DMS114 treated with DMSO at 0.1 percent for 48 hours (cell line): Measurements from ENCODE around the gene PARVB.
"Not testable (repeated sequence)": the region's sequence is repeated elsewhere in the genome, so short reads cannot be mapped to it uniquely, and the experiment has no call there.

Experiments used
- DNase-seq: peaks from one replicate; lab custom pipeline; 2025; ENCODE audit not compliant: unreplicated experiment; lab: John Stamatoyannopoulos, UW

The PARVB gene

DNA sequence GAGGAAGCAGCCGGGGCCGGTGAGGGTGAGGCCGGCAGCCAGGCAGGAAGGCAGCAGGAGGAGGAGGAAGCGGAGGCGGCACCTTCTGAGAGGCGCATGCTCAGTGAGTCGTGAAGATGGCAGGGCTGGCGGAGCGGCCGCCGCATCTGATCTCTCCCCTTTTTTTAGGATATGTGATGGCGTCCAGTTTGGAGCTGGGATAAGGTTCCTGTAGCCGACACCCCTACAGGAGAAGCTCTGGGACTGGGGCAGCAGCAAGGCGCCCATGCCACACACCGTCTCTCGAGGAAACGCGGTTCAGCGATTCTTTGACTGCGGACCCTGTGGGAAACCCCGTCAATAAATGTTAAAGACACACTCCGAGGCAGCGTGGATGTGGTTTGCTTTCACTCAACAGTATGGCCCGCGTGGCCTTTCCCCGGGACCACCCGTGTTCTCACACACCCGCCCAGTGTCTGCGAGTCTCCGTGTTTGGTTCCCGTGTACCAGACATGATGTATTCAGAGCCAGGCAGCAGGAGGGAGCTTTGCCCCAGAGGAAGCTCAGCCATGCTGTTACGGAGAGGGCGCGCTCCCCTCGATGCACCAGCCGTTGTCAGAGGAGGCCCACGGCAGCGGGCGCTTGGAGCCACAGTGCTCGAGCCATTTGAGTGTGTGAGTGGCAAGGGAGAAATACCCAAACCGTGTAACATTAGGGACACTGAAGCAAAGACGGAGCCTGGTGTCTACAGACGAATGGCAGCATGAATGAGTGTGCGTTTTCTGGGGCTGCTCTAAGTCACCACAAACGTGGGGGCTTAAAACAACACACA is 27.7 kb upstream of the PARVB start:
- no peak for DNase-seq

DNA sequence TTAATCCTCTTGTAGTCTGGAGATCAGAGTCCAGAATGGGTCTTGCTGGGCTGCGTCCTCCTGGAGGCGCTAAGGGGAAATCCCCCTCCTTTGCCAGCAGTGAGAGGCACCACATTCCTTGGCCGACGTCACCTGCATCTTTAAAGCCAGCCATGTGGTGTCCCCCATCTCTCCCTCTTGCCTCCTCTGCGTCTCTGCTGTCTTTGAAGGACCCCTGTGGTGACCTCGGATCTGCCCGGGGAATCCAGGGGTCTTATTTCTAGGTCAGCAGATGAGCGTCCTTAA is 27.2 kb upstream of the PARVB start:
- DNase-seq, result no peak

DNA sequence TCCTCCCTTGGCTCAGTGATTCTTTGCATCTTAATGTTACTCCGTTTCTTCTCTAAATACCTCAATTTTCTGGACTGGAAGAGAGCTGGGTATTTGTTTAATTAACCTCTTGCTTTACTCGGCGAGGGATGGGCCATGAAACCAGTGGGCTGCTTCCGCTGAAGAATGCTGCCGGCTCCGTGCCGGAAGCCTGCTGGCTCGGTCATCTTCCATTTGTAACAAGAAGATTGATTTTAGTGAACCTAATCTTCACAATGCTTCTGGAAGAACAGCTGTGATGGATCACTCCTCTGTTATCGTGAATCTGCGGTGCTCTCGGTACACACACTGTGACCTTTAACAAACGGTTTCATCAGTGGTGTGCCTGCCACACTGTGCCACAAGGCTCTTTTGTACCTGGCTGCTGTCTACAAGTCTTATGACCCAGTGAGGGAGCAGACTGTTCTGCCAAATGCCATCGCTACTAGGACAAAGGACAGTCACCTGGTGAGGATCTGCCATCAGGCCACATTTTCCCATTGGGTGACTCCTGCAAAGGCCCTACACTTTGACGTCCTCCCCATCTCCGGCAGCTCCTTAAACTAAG is 25.3 kb upstream of the PARVB start:
- no peak for DNase-seq

DNA sequence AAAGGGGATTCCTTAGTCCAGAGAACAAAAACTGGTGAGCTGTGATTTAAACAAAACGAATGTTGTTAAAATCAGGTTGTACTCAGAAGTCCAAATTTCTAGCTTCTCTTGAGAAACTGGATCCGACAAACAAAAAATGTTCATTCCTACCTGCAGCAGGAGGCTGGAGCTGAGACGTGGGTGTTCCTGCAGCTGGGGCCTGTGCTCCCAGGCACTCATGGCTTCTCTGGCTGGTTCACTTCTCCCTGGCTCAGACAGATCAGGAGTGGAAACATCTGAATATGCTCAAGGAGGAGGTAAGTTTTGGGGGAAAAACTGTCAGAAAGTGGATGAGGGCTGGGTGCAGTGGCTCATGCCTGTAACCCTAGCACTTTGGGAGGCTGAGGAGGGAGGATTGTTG is 24.7 kb upstream of the PARVB start:
- DNase-seq, result no peak

DNA sequence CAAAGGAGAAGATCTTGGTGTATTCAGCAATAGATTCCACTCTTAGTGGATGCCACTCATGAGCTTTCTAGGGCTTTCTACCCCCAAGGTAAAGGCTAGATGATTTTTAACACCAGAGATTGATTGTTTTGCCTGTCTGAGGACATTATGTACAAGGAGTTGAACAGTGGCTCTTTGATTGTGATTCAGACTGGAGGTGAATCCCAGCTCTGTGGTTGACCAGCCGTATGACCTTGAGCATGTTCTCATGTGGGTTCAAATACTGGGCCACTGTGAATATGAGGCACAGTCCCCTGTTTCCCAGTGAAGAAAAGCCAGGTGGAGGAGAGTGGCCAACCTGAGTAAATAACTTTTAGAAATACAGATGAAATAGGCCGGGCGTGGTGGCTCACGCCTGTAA is 24.0 kb upstream of the PARVB start:
- DNase-seq, result no peak

DNA sequence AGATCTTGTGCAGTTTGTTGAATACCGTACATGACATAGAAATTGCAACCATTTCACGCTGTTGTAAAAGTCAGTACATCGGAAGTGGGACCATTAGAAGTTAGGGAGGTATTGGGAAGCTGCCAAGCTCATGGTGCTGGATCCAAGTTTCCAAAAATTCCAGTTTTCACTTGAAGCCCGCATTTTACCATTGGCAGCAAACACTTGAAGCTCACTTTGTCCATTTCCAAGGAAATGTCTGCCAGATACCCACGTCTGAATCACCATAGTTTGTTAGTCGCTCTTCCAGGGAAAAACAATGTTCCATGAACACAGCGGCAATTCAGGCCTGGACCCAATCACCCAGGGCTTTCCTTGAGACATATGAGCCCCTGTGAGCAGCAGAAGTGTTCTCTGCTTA is 22.6 kb upstream of the PARVB start:
- no peak for DNase-seq

DNA sequence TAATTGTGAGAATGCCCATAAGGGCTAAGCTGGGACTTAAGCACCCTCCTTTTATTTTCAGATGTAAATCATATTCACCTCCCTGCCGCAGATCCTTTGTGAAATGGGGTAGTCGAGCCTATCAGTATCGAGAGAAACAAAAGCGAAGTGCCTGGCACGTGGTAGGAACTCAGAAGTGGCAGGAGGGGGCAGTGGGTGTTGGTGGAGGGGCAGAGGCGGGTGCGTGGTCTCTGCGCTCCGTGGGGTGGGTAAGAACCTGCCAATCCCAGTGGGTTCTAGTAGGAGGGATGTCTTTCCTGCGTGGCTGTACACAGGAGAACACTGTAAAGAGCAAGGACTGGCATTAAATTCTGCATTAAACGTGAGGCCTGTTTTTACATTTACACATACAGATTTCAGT is 21.8 kb upstream of the PARVB start:
- DNase-seq, result no peak

DNA sequence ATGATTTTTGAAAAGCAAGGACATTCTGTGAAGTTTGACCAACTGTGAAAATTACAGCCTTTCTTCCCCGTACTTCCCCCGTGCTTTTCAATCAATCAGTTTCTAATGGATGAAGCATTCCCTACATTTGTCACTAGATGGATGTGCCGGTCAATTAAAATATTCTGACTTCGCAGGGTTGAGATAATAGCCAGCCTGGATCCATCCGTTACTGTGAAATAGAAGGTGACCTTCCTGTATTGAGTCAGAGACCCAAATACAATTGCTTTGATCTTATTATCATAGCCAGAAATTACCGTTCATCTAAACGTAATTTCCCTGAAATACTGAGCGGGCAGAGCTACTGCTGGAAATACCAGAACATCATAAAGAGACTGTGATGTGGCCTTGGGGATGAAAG is 21.1 kb upstream of the PARVB start:
- no peak for DNase-seq

DNA sequence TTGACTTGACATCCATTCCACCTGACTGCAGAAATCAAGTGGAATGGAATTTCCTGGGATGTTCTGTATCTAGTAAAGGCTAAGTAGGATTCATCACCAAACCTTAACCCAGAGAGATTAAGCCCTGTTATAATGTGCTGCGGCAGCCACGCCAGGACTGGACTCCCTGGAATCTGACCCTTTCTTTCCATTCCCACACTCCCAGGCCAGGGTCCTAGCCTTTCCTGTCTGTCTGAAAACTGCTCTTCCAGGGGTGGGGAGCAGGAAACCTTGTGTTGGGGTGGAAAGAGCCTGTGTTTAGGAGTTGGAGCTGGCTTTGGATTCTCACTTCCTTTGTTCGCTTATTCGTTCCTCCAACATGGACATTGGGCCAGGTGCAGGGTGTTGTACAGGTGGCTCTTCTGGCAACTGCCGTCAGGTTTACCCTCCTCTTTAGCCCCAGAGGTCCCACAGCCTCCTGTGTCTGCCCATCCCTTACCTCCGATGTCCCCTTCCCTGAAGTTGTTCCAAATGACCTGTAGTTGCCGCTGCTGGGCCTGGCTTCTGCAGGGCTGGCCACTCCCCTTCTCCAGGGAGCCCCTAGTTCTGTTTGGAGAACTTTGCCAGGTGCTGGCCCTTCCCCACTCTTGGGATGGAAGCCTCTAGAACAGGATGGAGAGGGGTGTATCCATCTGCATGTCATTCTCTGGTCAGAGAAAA is 20.5 kb upstream of the PARVB start:
- no peak for DNase-seq

DNA sequence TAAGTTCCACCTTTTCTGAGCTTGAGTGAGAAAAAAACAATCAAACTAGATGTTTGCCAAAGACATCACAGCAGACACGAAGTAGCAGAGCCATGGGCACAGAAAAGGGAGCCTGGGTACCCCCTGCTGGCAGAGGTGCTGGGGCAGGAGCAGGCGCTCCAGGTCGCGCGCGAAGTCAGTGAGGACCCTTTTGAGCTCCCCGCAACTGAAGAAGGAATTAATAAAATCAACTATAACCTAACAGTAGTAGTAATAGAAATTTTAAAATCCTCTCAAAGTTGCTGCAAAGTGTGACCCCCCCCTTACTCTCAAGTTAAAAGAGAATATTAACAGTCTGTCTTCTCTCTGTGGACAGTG is 20.0 kb upstream of the PARVB start:
- no peak for DNase-seq

DNA sequence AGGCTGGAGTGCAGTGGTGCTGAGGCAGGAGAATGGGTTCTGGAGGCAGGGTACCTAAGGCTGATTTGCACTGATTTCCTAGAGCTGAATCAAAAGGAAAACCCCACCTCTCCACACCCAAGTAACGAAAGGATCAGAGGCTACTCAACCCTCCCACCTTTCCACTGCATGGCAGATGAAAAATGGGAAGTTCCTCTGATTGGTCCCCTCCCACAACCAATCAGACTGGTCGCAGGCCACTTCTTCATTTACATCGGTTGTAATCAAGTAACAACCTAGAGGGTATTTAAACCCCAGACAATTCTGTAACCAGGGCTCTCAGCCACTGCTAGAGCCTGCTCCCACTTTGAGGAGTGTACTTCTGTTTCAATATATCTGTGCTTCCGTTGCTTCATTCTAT is 18.6 kb upstream of the PARVB start:
- DNase-seq, result no peak

DNA sequence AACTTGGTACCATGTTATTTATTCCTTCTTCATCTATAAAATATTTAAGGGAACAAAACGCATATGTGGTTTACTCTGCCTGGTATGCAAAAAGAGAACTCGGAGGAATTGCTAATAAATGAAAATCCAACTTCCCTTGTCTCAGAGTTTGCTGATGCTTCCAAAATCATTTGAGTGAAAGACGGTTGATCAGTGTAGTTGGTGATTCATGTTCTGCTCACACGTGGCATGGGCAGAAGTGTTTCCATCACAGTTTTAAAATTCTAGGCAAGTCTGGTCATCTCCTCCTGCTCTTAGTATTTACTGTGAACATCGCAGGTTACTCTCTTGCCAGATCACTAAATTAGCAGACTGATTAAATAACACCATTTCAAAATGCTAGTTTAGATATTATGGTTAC is 11.9 kb upstream of the PARVB start:
- no peak for DNase-seq

DNA sequence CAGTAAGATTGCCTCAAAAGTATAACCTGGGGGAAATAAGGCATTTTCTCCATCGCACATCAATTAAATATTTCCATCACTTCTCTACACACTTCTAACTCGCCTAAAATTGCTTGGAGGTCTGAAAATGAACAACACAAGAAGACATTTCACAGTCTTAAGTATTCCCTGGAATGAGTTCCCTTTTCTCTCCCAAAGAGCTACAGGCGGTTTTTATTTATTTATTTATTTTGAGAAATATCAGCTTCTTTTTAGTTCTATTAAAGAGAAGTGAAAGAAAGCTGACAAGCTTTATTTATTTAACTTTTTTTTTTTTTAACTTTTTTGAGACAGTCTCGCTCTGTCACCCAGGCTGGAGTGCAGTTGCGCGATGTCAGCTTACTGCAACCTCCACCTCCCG is 11.5 kb upstream of the PARVB start:
- no peak for DNase-seq

DNA sequence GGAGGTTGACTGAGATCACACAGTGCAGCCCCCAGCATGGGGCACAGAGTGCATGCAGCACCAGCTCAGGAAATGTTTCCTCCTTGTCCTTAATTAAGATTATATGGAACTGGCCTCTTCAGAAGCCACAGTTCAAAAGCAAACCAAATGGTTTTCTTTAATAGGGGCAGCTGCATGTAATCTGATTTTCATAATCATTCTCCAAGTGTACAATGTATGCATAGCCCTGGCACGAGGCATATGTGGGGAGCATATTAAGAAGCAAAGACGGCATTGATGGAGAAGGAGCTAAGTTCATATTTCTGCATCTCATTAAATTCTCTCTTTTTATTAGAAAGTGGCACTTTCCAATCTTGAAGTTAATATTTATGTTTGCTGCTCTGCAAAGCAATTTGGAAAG is 9.9 kb upstream of the PARVB start:
- no peak for DNase-seq

DNA sequence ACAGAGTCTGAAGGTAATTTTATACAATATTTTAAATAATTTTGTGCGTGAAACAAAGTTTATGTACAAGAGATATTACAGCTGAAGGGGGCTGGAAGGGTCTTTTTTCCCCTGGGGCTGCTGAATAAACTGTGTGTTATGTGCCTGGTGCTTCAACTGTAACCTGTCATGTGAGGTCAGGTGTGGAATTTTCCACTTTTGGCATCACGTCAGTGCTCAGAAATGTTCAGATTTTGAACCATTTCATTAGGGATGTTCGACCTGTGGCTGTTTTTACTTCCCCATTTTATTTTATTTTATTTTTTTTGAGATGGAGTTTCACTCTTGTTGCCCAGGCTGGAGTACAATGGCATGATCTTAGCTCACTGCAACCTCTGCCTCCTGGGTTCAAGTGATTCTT is 7.5 kb upstream of the PARVB start:
- DNase-seq, result not testable (repeated sequence)

DNA sequence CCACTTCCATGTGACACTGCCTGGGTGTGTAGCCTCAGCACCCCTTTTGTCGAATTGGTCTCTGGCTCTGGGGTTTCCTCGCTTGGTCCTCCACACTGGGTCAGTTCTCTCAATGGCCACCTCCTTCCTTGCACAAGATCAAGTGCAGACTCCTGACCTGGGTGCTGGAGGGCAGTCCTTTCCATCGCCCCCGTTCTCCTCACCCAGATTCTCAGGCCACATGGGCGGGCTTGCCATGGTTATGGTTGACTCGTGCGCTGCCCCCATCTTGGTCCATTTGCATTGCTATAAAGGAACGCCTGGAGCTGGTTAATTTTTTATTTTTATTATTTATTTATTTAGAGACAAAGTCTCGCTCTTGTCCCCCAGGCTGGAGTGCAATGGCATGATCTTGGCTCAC is 5.5 kb upstream of the PARVB start:
- DNase-seq, result no peak

DNA sequence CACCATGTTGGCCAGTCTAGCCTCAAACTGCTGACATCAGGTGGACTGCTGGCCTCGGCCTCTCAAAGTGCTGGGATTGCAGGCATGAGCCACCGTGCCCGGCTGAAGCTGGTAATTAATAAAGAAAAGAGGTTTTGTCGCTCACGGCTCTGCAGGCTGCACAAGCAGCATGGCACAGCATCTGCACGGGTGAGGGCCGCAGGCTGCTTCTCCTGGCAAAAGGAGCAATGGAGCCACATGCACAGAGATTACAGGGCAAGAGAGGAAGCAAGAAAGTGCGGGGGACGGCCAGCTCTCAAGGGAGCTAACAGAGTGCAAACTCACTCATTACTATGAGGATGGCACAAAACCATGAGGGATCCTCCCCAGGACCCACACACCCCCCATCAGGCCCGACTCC is 4.7 kb upstream of the PARVB start:
- no peak for DNase-seq

DNA sequence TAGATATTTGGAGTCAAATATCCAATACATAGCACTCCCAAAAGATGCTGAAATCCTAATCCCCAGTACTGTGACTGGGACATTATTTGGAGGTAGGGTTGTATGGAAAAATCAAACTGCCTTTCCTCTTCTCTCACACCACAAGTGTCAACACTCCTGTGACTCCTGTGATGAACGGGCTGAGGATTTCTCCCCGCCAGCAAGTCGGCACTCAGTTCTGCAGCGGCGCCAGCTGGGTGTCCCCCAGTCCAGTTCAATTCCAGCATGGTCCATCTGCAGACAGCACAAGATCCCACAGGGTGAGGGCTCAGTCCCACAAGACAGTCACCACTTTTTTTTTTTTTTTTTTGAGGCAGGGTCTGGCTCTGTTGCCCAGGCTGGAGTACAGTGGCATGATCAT is 4.3 kb upstream of the PARVB start:
- no peak for DNase-seq

DNA sequence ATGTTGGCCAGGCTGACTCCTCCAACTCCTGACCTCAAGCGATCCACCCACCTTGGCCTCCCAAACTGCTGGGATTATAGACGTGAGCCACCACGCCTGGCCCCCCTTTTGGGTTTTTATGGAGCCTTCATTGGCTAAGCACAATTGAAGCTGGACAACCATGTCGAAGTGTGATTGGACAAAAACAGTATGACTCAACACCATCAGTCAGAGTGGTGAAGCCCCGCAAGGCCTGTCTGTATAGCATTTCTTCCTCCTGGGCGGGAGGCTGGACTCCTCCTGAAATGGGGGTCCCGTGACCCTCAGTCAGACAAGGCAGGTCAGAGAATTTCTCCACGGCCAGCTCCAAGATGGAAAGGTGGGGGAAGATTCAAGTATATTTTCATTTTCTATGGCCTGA is 3.1 kb upstream of the PARVB start:
- no peak for DNase-seq

DNA sequence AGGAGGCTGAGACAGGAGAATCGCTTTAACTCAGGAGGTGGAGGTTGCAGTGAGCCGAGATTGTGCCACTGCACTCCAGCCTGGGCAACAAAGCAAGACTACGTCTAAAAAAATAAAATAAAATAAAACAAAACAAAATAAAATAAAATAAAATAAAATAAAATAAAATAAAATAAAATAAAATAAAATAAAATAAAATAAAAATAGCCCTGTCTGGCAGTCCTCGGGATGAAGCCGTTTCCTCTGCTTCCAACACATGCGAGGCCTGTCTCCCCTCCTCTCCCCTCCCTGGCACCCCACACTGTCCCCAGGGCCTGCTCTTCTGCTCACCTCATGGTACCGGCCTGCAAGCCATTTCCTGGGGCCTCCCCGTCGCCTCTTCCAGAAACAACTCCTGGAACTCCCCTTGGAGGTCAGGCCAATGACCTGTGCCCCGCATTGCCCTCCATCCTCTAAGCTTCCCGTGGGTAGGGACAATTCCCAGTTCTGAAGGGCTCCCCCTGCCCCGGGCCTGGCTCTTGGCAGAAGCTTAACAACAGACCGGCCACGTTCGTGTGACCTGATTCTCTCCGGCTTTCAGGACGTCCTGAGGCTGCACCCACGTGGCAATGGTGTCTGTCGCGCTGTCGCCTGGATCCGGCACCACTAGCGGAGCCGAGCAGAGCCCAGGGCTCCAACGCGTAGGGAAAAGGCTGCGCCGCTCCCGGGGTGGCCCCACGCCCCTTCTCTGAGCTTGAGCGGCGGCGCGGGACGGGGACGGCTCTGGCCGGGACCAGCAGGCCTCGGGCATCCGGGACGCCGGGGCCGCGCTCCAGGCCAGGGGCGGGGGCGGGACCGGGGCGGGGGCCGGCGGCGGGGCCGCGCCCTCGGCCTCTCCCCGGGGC is 456 bp upstream of the PARVB start:
- no peak for DNase-seq

DNA sequence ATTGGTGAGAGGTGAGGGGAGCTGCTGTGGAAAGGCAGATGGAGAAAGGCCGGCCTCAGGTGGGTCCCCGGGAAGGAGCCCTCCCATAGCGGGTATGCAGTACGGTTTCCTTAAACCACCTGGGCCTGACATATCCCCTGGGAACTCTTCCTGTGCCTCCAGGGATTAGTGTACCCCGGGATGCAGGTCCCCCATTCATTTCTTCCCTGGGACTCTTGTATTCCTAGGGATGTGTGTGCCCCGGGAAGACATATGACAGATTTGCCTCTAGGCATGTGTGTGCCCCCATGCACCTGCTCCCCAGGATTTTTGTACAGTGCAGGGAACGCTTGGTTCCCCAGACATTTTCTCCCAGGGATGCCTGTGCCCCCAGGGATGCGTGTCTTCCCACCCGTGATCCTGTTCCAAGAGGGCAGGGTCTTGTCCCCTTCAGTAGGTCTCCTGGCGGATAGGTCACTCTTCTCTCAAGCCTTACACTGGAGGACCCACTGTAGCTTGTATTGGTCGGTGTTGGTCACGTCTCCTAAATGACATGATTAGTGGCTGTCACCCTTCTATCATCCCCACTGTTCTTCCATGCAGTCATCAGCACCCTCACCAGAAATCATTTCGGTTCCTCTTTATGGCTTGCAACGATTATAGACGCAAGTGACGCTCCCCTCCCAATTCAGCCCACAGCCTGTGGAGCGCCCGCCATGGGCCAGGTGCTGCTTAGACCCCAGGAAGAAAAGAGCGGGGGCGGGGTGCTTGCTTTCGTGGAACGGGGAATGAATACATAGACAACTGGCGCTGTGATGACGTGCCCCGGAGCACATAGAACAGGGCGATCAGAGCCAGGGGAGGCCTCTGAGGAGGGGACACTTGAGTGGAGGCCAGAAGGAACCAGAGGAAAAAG is 1.3 kb downstream of the PARVB start:
- no peak for DNase-seq
